ENCODE measurements around the gene DHRSX. TPM values are rescaled to one million over a fixed set of nuclear protein-coding genes. Genes with fewer than 3 reads are reported as not detected.
"Not testable (repeated sequence)": the region's sequence is repeated elsewhere in the genome, so short reads cannot be mapped to it uniquely, and the experiment has no call there.

The DHRSX gene
- total RNA-seq, 4 donors from 2014 or later, result 19.6 to 22.4 (median 21.0) TPM

DNA sequence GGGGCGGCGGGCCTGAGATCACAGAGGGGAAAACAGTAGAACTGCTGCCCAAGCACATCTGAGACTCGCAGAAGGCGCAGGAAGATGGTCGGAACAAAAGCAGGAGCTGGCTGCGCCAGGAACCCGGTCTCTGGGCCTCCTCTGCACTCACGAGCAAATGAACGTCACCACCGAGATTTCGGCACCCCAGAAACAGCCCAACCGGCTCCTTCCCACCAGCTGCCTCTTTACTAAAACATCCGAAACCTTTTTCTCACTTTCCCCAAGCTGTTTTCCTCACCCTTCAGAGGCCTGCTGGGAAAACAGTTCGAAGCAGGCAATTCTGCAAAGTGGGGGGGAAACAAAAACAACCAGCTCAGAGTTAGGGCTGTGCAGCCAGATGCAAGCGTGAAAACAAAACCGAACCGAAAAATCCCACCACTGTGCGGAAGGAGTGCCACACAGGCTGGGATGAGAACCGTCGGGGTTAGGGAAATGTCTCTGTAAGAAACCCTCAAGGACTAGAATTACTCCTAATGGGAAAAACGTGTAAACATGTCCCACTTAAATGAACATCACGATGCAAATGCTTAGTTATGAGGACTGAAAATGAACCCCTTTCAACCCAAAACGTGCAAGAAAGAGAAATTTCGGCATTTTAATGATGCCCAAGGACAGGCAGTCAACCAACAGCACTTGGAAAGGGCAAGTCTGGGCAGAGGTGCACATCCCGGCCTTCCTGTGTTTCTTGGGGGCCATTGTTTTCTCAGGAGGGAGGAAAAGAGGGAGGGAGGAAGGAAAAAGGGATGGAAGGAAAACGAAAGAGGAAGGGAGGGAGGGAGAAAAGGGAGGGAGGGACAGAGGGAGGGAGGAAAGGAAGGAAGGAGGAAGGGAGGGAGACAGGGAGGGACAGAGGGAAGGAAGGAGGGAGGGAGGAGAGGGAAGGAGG lies 15.8 kb downstream of the DHRSX start:
- Histone ChIP-seq H3K27me3 (no peaks in the 10 kb centered on the region), H3K4me3 (peak overlapping the region; percentile 34 to 41 (median 36)), H3K27ac (replicated peaks in 1 of 4) (peak overlapping the region; percentile 67 to 86 (median 76)), H3K4me1 (peaks cover 0 to 36% (median 33%) of the 10 kb centered on the region in 4 donors), H3K9me3 (no peaks in the 10 kb centered on the region), H3K36me3 (peaks cover 26 to 39% (median 35%) of the 10 kb centered on the region in 4 donors)
- TF ChIP-seq, protein P1, sequence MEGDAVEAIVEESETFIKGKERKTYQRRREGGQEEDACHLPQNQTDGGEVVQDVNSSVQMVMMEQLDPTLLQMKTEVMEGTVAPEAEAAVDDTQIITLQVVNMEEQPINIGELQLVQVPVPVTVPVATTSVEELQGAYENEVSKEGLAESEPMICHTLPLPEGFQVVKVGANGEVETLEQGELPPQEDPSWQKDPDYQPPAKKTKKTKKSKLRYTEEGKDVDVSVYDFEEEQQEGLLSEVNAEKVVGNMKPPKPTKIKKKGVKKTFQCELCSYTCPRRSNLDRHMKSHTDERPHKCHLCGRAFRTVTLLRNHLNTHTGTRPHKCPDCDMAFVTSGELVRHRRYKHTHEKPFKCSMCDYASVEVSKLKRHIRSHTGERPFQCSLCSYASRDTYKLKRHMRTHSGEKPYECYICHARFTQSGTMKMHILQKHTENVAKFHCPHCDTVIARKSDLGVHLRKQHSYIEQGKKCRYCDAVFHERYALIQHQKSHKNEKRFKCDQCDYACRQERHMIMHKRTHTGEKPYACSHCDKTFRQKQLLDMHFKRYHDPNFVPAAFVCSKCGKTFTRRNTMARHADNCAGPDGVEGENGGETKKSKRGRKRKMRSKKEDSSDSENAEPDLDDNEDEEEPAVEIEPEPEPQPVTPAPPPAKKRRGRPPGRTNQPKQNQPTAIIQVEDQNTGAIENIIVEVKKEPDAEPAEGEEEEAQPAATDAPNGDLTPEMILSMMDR (IDR thresholded peaks at IDR 0.05), result no peak
- TF ChIP-seq EP300 (IDR thresholded peaks at IDR 0.05) (no peak), POLR2A (IDR thresholded peaks at IDR 0.05; ENCODE audit: low read depth) (no peak)
- WGBS, result 34% methylated on average over 26 of the region's 26 CpGs
- DNase-seq (ENCODE audit: extremely low spot score), result no peak
- intact Hi-C loops (cut with DNase I), result no loop called here

DNA sequence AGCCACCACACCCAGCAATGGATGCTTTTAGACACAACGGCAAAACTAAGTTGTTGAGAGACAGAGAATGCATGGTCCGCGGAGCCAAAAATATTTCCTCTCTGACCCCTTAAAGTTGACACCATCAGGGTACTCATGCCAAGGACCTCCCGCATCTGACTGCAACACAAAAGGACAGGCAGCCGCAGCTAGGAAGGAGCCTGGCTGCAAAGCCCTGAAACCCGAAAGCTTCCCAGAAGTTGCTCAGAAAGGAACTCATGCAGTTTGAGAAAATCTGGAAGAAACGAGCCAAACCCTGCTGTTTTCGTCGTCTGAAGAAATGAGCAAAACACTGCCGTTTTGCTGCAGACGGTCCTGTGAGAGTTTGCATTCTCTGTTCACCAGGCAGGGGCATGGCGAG lies 16.5 kb downstream of the DHRSX start:
- WGBS, result 26% methylated on average over 11 of the region's 12 CpGs
- H3K4me1 ChIP-seq, result peaks cover 0 to 36% (median 33%) of the 10 kb centered on the region in 4 donors
- H3K27ac ChIP-seq (replicated peaks in 1 of 4), result peak overlapping the region; percentile 67 to 86 (median 76)
- no peak for DNase-seq (ENCODE audit: extremely low spot score)
- H3K27me3 ChIP-seq, result no peaks in the 10 kb centered on the region
- peak overlapping the region; percentile 34 to 41 (median 36) for H3K4me3 ChIP-seq
- no peaks in the 10 kb centered on the region for H3K9me3 ChIP-seq
- H3K36me3 ChIP-seq, result peaks cover 19 to 32% (median 27%) of the 10 kb centered on the region in 4 donors
- TF ChIP-seq POLR2AphosphoS5 (IDR thresholded peaks at IDR 0.05) (no peak), EP300 (IDR thresholded peaks at IDR 0.05) (no peak), POLR2A (IDR thresholded peaks at IDR 0.05; ENCODE audit: low read depth) (no peak)
- TF ChIP-seq, protein P1 (IDR thresholded peaks at IDR 0.05), result no peak
- intact Hi-C loops (cut with DNase I), result no loop called here

DNA sequence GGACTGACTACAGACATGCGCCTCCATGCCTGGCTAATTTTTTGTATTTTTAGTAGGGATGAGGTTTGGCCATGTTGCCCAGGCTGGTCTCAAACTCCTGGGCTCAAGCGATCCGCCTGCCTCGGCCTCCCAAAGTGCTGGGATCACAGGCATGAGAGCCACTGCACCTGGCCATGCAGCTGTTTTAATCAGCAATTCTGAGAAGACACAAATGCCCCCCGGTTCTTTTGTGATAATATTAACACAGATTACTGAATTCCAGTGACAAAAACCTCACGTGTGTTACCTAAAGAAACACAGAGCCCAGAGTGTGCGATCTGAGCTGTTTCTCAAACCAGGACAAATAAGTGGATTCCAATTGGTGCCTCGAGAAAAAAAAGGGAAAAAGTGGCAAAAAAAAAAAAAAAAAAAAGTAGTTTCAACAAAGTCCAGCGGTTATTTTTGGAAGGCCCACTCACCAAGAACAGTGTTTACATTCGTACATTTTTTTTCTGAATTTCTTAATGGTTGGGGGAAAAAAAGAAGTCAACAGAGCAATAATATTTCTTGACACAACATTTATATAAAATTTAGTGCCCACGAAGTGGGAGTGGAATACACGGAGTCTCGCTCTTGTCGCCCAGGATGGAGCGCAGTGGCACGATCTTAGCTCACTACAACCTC lies 17.2 kb downstream of the DHRSX start:
- Histone ChIP-seq H3K36me3 (peaks cover 12 to 24% (median 20%) of the 10 kb centered on the region in 4 donors), H3K9me3 (no peaks in the 10 kb centered on the region), H3K4me1 (peaks cover 0 to 36% (median 33%) of the 10 kb centered on the region in 4 donors), H3K27me3 (no peaks in the 10 kb centered on the region), H3K4me3 (no peak overlapping the region), H3K27ac (replicated peaks in 1 of 4) (peak overlapping the region; percentile 67 to 86 (median 76))
- DNase-seq (ENCODE audit: extremely low spot score), result no peak
- TF ChIP-seq POLR2A (IDR thresholded peaks at IDR 0.05; ENCODE audit: low read depth) (no peak), EP300 (IDR thresholded peaks at IDR 0.05) (no peak)
- 78% methylated on average over 16 of the region's 16 CpGs for WGBS
- intact Hi-C loops (cut with DNase I), result no loop called here

DNA sequence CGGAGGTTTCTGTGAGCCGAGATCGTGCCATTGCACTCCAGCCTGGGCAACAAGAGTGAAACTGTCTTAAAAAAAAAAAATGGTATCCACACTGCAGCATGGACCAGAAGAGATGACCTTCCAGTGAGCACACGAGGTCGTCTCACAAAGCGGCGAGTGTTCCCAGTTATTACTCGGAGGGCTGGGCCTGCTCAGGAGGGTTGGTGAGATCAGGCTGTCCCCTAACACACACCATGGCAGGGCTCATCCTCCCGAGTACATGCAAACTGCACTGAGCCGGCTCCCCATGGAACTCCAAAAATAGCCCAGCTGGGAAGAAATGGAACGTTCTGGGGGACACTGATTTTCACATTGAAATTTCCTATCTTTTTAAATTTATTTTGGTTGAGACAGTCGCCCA lies 19.2 kb downstream of the DHRSX start:
- H3K36me3 ChIP-seq; H3K4me3 ChIP-seq; H3K27ac ChIP-seq (replicated peaks in 1 of 4); intact Hi-C loops (cut with DNase I); H3K9me3 ChIP-seq; H3K27me3 ChIP-seq; DNase-seq (ENCODE audit: extremely low spot score): not testable (repeated sequence)
- peaks cover 0 to 36% (median 33%) of the 10 kb centered on the region in 4 donors for H3K4me1 ChIP-seq
- WGBS, result 91% methylated on average over 11 of the region's 12 CpGs

DNA sequence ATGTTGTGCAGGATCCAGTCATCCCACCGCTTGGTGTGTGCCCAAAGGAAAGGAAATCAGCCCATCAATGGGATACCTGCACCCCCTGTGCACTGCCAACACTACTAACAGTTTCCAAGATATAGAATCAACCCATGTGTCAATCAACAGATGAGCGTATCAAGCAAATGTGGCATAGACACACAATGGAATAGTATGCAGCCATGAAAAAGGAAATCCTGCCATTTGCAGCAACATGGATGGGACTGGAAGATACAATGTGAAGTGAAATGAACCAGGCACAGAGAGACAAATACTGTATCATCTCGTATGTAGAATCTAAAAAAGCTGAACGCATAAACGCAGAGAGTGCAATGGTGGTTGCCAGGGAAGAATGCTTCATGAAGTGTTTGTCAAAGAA lies 20.8 kb downstream of the DHRSX start:
- H3K9me3 ChIP-seq; H3K27ac ChIP-seq (replicated peaks in 1 of 4); H3K27me3 ChIP-seq; H3K36me3 ChIP-seq; intact Hi-C loops (cut with DNase I); DNase-seq (ENCODE audit: extremely low spot score); H3K4me3 ChIP-seq: not testable (repeated sequence)
- H3K4me1 ChIP-seq, result peaks cover 0 to 22% (median 19%) of the 10 kb centered on the region in 4 donors
- WGBS, result 92% methylated on average over 5 of the region's 5 CpGs

DNA sequence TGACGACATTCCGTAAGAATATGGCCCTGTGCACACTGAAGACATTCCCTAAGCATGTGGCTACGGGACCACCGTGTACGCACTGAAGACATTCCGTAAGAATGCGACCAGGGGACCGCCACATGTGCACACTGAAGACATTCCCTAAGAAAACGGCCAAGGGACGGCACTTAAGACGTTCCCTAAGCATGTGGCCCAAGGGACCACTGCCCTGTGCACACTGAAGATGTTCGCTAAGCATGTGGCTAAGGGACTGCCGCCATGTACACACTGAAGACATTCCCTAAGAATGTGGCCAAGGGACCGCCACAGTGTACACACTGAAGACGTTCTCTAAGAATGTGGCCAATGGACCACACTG lies 21.4 kb downstream of the DHRSX start:
- H3K27me3 ChIP-seq, result no peaks in the 10 kb centered on the region
- DNase-seq (ENCODE audit: extremely low spot score), result no peak
- no peak for TF ChIP-seq POLR2AphosphoS5 (IDR thresholded peaks at IDR 0.05)
- no peak for TF ChIP-seq POLR2A (IDR thresholded peaks at IDR 0.05; ENCODE audit: low read depth)
- no peak for TF ChIP-seq EP300 (IDR thresholded peaks at IDR 0.05)
- TF ChIP-seq, protein P1 (IDR thresholded peaks at IDR 0.05), result no peak
- peaks cover 0 to 16% (median 14%) of the 10 kb centered on the region in 4 donors for H3K4me1 ChIP-seq
- 90% methylated on average over 4 of the region's 15 CpGs for WGBS
- intact Hi-C loops (cut with DNase I), result no loop called here
- no peak overlapping the region for H3K27ac ChIP-seq (replicated peaks in 1 of 4)
- no peaks in the 10 kb centered on the region for H3K9me3 ChIP-seq
- no peak overlapping the region for H3K4me3 ChIP-seq
- no peaks in the 10 kb centered on the region for H3K36me3 ChIP-seq

Measured in esophagus muscularis mucosa (tissue), 4 donors.